Activated T-helper 1 cell treated with anti-CD3 and anti-CD28 coated beads, Interleukin-12 subunit alpha, Interleukin-12 subunit beta, Interleukin-2, Interleukin-4 antibody, amounts not matched to agents 30 ng/mL and 10 ng/mL and 1 ng/mL, durations not matched to agents 14 hours and 24 hours and 36 hours (primary cell): Measurements from ENCODE around the gene RRP8. TPM values are rescaled to one million over a fixed set of nuclear protein-coding genes. Genes with fewer than 3 reads are reported as not detected.

Experiments
- DNase-seq: peaks from one replicate; pipeline ENCODE4 v3.0.0; 2021; ENCODE audit warnings: low spot score
- H3K27ac Mint-ChIP-seq: one replicate; pipeline ENCODE4 v1.8.0; 2021; ENCODE audit warnings: mild to moderate bottlenecking, mixed read lengths
- H3K27me3 Mint-ChIP-seq: one replicate; pipeline ENCODE4 v1.8.0; 2022; ENCODE audit warnings: mild to moderate bottlenecking, moderate library complexity, mixed read lengths; ENCODE audit not compliant: insufficient read depth
- H3K36me3 Mint-ChIP-seq: one replicate; pipeline ENCODE4 v1.8.0; 2021; ENCODE audit warnings: low read depth, mixed read lengths
- H3K4me1 Mint-ChIP-seq: one replicate; pipeline ENCODE4 v1.8.0; 2021; ENCODE audit warnings: low read depth, mixed read lengths
- H3K4me3 Mint-ChIP-seq: one replicate; pipeline ENCODE4 v1.8.0; 2021; ENCODE audit warnings: mild to moderate bottlenecking, moderate library complexity, mixed read lengths
- H3K9me3 Mint-ChIP-seq: one replicate; pipeline ENCODE4 v1.8.0; 2021; ENCODE audit warnings: mixed read lengths
- intact Hi-C: fragments of 100-400 bp; cut with micrococcal nuclease; formaldehyde crosslinking; loops from one replicate; pipeline ENCODE4 v1.15.1; 2024
- total RNA-seq: library from RNA; stranded (reverse); gene quantifications from 2 replicates; pipeline ENCODE4 v1.2.3, GENCODE V29; 2022

RRP8 gene
- total RNA-seq, 1 donor from 2014 or later, result 38.8 TPM

DNA sequence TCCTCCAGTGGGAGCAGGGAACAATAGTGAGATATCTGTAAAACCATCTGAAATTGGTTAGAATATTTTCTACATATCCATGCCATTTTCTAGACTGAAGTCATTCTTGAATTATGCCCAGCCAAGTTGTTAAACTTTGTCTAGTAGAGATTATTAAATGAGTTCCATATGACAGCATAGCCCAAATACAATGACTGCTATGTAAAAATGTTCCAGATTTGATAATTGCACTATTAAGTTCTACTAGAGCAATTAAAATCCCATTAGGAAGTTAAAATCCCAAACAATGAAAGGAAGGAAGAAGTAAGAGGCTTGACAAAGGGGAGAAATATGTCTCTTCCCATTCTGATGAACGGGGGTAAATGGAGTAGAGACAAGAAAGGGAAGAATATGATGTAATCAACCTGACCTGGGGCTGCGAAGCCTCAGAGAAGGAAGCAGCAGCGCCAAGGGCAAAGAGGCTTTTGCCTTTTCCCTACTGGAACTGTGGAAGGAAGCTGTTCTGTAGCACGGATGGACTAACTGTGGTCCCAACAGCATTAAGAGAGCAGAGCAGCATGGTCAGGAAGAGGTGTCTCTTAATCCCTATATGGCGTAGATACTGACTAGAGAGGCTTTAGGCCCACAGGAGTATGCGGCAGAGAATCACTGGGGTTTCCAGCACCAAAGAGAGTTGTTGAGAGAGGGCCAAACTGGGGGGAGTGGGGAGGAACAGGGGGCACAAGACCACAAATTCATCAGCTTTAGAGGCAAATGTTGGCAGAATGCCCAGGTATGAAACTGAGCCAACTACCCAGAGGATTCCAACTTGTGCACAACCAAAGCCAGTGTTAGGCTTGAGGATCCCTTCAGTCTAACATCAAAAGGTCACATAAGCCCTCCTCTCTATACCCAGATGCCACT lies 26.7 kb downstream of the RRP8 start:
- H3K36me3 Mint-ChIP-seq, result peaks cover 15% of the 10 kb centered on the region
- H3K27me3 Mint-ChIP-seq, result no peaks in the 10 kb centered on the region
- no peak overlapping the region for H3K27ac Mint-ChIP-seq
- peaks cover 4% of the 10 kb centered on the region for H3K4me1 Mint-ChIP-seq
- H3K4me3 Mint-ChIP-seq, result no peak overlapping the region
- intact Hi-C loops, result no loop called here
- no peak for DNase-seq
- no peaks in the 10 kb centered on the region for H3K9me3 Mint-ChIP-seq

- Mint-ChIP-seq H3K27ac (no peak overlapping the region), H3K27me3 (no peaks in the 10 kb centered on the region), H3K36me3 (peaks cover 13% of the 10 kb centered on the region), H3K9me3 (no peaks in the 10 kb centered on the region), H3K4me3 (no peak overlapping the region), H3K4me1 (peaks cover 4% of the 10 kb centered on the region)
- intact Hi-C loops, result no loop called here
- DNase-seq, result no peak
Observed at GRCh38 chr11:6574816-6575715, 28.4 kb downstream of the RRP8 start.

DNA sequence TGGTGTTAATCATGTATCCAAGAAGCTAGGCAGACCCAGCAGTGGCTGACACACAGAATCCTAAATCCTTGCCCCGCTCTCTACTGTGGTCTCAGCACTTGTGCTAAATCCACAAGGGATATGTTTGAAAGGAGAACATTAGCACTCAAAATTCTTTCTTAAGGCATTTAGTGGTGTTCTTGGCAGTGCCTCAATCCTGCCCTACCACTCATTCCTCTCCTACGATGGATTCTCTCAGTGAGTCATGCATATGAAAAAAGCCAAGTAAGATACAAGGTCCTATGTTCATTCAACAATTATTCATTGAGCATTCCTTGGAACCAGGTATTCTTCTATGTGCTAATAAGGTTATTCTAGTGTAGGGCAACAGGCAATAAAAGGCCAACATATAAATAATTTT lies 31.2 kb downstream of the RRP8 start:
- Mint-ChIP-seq H3K9me3 (no peaks in the 10 kb centered on the region), H3K4me1 (peaks cover 4% of the 10 kb centered on the region), H3K27me3 (no peaks in the 10 kb centered on the region), H3K36me3 (peaks cover 14% of the 10 kb centered on the region), H3K27ac (no peak overlapping the region), H3K4me3 (no peak overlapping the region)
- intact Hi-C loops, result no loop called here
- DNase-seq, result no peak

DNA sequence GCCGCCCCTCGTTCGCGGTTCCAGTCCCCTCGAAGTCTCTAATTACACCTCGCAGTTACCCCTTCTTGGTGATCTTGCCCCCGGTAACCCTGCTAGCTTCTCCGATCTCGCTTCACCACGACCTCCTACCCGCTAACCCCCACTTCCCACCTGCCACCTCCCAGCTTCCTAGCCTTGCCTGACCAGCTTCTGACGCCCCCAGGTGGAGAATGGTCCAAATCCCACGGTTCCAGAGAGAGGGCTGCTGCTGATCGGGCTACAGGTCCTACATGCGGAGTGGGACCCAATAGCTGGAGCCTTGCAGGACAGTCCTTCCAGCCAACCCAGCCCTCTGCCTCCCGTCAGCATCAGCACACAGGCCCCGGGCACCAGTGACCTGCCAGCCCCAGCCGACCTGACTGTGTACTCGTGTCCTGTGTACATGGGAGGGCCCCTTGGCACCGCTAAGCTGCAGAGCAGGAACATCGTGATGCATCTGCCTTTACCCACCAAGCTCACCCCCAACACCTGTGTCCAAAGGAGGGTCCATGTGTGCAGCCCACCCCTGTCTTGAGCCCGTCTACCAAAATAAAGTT lies 31.9 kb downstream of the RRP8 start:
- peaks cover 4% of the 10 kb centered on the region for H3K4me1 Mint-ChIP-seq
- H3K27ac Mint-ChIP-seq, result no peak overlapping the region
- H3K36me3 Mint-ChIP-seq, result peaks cover 14% of the 10 kb centered on the region
- no peaks in the 10 kb centered on the region for H3K9me3 Mint-ChIP-seq
- H3K27me3 Mint-ChIP-seq, result no peaks in the 10 kb centered on the region
- DNase-seq, result no peak
- no peak overlapping the region for H3K4me3 Mint-ChIP-seq
- intact Hi-C loops, result no loop called here

- Mint-ChIP-seq H3K9me3 (no peaks in the 10 kb centered on the region), H3K4me3 (no peak overlapping the region), H3K36me3 (peaks cover 15% of the 10 kb centered on the region), H3K4me1 (peaks cover 4% of the 10 kb centered on the region), H3K27ac (no peak overlapping the region), H3K27me3 (no peaks in the 10 kb centered on the region)
- intact Hi-C loops, result no loop called here
- no peak for DNase-seq
Observed at GRCh38 chr11:6570691-6571427, 32.6 kb downstream of the RRP8 start.

DNA sequence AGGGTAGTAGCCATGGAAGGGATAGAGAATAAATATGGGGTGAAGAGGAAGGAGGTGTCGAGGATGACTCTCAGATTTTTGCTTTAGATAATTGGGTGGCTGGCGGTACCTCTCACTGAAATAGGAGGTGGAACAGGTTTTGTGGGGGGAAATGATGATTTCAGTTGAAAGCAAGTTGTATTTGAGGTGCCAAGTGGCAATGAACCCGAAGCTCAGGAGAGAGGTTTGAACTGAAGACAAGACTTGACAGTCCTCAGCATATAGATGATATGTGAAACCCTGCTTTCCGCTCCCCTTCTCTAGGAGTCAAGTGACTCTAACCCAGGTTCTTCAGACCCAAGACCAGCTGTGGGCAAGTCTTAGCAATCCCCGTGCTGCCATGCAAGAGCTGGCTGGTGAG lies 33.7 kb downstream of the RRP8 start:
- H3K27ac Mint-ChIP-seq, result no peak overlapping the region
- no peaks in the 10 kb centered on the region for H3K9me3 Mint-ChIP-seq
- no peaks in the 10 kb centered on the region for H3K4me1 Mint-ChIP-seq
- DNase-seq, result no peak
- no peak overlapping the region for H3K4me3 Mint-ChIP-seq
- H3K27me3 Mint-ChIP-seq, result no peaks in the 10 kb centered on the region
- peaks cover 19% of the 10 kb centered on the region for H3K36me3 Mint-ChIP-seq
- intact Hi-C loops, result no loop called here

DNA sequence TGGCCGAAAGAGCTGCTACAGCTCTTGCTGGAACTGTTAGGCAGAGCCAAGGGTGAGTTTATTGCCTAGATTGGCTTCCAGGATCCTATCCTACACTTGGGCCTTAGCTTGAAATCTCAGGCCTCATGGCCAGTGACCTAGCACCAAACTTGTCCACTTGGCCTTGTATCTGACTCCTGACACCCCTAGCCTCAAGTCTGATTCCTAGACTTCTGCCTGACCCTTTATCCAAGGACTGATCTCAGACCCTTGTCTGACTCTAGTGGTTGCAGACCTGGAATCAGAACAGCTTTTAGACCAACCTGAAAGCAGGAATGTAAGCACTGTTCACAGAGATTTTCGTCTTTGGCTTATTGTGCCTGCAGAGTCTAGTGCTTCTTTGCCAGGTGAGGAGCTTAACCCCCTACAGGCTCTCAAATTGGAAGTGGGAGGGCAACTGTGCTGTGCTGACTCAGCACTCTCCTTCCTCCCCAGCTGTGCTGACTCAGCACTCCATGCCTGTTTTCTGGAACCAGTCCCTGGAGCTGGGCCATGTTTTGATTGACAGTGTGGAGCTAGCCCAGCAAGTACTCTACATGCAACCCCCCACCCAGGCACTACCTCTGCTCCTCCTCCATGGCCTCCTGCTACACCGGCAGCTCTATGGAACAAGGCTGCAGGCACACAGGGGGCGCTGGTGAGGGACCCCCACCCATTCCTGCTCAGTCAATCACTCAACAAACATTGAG lies 35.1 kb downstream of the RRP8 start:
- DNase-seq, result no peak
- Mint-ChIP-seq H3K9me3 (no peaks in the 10 kb centered on the region), H3K36me3 (peaks cover 19% of the 10 kb centered on the region), H3K27me3 (no peaks in the 10 kb centered on the region), H3K27ac (no peak overlapping the region), H3K4me1 (no peaks in the 10 kb centered on the region), H3K4me3 (no peak overlapping the region)
- intact Hi-C loops, result no loop called here

DNA sequence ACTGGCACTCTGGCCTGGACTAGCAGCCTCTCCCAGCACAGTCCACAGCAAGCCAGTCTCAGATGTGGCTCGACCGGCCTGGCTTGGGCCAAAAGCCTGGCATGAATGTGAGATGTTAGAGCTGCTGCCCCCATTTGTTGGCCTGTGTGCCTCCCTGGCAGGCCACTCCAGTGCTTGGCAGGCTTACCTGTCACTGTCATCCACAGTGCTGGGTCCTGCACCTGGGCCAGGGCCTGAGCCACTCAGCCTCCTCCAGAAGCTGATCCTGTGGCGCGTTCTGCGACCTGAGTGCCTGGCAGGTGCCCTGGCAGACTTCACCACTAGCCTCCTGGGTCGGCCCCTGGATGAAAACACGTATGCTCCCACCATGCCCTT lies 36.1 kb downstream of the RRP8 start:
- H3K27me3 Mint-ChIP-seq, result no peaks in the 10 kb centered on the region
- no peaks in the 10 kb centered on the region for H3K4me1 Mint-ChIP-seq
- no peak for DNase-seq
- intact Hi-C loops, result no loop called here
- H3K4me3 Mint-ChIP-seq, result no peak overlapping the region
- H3K9me3 Mint-ChIP-seq, result no peaks in the 10 kb centered on the region
- H3K27ac Mint-ChIP-seq, result no peak overlapping the region
- peaks cover 19% of the 10 kb centered on the region for H3K36me3 Mint-ChIP-seq

- Mint-ChIP-seq H3K4me3 (no peak overlapping the region), H3K27me3 (no peaks in the 10 kb centered on the region), H3K4me1 (no peaks in the 10 kb centered on the region), H3K9me3 (no peaks in the 10 kb centered on the region), H3K36me3 (peaks cover 19% of the 10 kb centered on the region), H3K27ac (no peak overlapping the region)
- intact Hi-C loops, result no loop called here
- DNase-seq, result no peak
Observed at GRCh38 chr11:6566704-6567370, 36.6 kb downstream of the RRP8 start.

- DNase-seq, result no peak
- no peak overlapping the region for H3K27ac Mint-ChIP-seq
- H3K36me3 Mint-ChIP-seq, result peaks cover 21% of the 10 kb centered on the region
- intact Hi-C loops, result no loop called here
- H3K4me1 Mint-ChIP-seq, result no peaks in the 10 kb centered on the region
- no peak overlapping the region for H3K4me3 Mint-ChIP-seq
- H3K9me3 Mint-ChIP-seq, result no peaks in the 10 kb centered on the region
- H3K27me3 Mint-ChIP-seq, result no peaks in the 10 kb centered on the region
Observed at GRCh38 chr11:6565988-6566703, 37.3 kb downstream of the RRP8 start.

GRCh38 chr11:6565325-6565724 lies 38.1 kb downstream of the RRP8 start:
- Mint-ChIP-seq H3K9me3 (no peaks in the 10 kb centered on the region), H3K27me3 (no peaks in the 10 kb centered on the region), H3K27ac (no peak overlapping the region), H3K4me1 (no peaks in the 10 kb centered on the region), H3K36me3 (peaks cover 21% of the 10 kb centered on the region), H3K4me3 (no peak overlapping the region)
- no peak for DNase-seq
- intact Hi-C loops, result no loop called here
